Hematopoietic multipotent progenitor cell (in vitro differentiated cells): Measurements from ENCODE around the gene SLC27A3. TPM values are rescaled to one million over a fixed set of nuclear protein-coding genes. Genes with fewer than 3 reads are reported as not detected.

Experiments used
- DNase-seq, 3 donors: peaks; one replicate each; pipeline ENCODE4 v3.0.0-alpha.2; 2011 to 2015; ENCODE audit warnings: low read depth in 2 of 3, low spot score in 2 of 3
- total RNA-seq: library from RNA; depleted of rRNA; stranded (reverse); fragments of >200 nt; gene quantifications from one replicate; pipeline ENCODE4 v1.2.3, GENCODE V29; 2012

Gene SLC27A3
- total RNA-seq, 1 donor: 12.7 TPM

DNA sequence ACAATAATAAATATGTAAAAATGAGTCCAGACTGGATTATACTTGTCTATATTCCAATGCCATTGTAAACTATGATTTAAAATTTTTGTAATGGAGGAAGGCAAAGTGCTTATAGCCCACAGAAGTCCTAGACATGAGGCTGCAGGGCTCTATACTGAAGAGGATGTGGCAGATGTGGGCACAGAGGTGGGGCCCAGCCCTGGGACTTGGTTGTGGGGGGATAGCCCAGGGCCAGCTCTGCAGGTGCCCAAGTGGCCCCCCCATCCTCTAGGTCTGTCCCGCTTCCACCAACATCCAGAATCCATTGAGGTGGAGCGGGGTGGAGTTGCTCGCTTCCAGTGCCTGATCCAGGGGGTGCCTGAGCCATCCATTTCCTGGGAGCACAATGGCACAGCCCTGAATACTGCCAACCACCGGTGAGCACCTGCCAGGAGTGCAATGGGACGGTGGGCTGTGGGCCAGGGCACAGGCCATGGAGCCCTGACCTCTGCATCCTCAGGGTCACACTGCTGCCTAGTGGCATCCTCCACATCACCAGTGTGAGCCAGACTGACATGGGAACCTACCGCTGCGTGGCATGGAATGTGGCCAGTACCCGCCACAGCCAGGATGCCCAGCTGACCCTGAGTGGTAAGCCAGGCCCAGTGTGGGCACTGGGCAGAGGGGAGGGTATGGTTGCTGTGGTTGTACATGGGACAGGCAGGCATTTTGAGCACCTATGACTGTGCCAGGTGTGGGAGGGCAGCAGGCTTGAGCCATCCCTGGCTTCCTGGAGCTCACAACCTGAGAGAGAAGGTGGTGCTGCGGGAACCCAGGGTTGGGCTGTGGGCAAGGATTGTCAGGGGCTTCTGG lies 21.0 kb downstream of the SLC27A3 start:
- DNase-seq: no peak

DNA sequence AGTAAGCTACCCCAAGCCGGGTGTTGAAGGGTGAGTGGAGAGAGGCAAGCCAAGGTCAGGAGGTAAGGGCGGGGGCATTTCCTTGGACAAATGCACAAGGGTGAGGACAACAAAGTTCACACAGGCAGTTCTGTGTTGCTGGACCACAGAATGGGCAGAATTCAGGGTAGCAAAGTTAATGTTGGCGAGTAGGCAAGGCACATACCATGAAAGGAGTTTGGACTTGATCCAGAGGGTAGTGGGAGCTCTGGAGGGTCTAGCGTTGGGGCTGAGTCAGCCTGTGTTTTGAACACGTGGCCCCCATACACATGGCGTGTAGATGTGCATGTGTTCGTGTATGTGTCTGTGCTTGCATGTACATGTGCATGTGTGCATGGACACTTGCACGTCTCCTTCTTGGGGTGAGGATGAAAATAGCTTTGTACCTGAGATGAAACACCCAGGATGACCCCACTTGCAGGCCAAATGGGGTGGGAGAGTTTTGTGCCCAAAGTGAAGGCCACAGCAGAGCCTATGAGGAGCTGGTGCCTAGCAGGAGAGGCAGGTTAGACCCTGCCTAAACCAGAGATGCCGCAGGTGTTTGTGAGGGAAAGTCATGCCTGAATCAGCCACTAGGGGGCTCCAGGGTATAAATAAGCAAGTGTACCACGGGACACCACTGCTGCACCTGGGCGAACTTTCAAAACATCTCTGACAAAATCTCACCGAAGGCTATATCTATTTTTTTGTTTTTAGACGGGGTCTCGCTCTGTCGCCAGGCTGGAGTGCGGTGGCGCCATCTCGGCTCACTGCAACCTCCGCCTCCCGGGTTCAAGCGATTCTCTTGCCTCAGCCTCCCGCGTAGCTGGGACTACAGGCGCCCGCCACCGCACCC lies 21.8 kb downstream of the SLC27A3 start:
- peak; percentile 67 to 81 (median 72) for DNase-seq

DNA sequence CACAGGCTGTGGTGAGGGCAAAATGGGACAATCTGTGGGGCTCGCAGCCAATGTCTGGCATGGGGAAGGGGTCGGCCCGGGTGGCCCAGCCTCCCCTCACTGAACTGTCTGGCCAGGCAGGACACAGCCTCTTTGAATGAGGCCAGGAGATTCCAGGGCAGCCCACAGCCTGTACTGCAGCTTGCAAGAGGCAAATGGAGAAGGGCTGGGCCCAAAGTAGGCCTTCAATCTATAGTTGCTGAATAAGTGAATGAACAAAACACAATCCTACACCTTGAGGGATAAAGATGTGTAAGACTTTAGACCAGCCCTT lies 23.2 kb downstream of the SLC27A3 start:
- DNase-seq: no peak

DNA sequence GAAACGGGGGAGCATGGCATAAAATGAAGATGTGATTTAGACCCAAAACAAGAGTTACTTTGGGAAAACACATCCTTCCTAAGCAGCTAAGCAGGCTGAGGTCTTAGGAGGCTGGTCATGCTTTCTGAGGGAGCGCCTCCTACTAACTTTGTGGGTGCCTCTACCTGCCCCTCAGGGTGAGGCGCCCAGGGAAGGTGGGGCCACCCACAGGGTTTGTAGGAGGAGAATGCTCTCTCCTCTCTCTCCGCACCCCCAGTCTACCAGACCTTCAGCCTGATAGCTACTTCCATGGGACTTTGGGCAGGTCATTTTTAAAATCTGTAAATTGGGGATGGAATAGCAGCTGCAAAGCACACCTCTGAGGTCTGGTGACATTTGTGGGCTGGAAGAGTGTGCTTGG lies 23.8 kb downstream of the SLC27A3 start:
- DNase-seq: no peak

DNA sequence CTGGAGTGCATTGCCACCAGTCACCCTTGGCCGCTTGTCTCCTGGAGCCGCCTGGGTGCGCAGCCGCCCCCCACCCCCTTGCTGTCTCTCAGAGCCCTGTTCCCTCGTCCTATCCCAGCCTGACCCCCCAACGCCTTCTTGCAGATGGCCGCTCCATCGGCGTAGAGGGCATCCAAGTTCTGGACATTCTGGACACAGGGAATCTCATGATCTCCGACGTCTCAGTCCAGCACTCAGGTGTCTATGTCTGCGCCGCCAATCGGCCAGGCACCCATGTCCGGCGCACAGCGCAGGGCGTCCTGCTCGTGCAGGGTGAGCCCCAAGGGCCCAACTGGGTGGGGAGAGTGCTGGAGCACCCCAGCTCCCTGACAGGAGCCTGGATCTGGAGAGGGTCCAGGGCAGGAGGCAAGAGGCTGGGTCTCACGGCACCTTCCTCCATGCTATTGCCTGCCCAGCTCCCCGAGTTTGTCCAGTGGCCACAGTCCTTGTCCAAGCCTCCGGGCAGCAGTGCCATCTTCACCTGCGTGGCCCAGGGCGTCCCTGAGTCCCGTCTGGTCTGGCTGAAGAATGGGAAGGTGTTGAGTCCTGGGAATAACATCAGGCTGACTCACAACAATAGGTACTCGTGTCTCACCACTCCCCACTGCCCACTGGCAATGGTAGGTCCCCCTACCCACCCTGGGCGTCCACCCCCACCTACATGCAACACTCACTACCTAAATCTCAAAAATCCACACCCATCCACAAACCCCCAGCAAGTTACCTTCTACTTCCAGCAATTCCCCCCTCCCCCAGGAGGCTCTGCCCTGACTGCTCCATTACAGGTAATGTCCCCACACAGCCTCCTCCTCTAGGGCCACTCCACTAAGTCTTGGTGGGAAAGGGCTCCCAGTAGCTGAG lies 24.6 kb downstream of the SLC27A3 start:
- no peak for DNase-seq

DNA sequence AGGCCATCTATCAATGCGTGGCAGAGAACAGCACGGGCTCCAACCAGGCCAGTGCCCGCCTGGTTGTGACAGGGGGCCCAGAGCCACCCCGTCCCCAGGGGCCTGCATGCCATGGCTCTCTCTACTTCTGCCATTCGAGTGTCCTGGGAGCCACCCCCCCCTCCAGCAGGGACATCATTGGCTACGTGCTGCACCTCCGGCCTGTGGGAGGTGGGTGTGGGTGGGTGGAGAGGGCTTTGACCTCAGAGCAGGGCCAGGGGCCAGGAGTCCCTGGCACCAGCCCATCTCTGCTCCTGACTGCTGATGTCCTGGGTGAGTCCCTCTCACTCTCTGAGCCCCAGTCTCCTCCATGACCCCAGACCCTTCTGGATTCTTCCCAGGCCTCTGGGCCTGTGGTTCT lies 25.3 kb downstream of the SLC27A3 start:
- DNase-seq: no peak

DNA sequence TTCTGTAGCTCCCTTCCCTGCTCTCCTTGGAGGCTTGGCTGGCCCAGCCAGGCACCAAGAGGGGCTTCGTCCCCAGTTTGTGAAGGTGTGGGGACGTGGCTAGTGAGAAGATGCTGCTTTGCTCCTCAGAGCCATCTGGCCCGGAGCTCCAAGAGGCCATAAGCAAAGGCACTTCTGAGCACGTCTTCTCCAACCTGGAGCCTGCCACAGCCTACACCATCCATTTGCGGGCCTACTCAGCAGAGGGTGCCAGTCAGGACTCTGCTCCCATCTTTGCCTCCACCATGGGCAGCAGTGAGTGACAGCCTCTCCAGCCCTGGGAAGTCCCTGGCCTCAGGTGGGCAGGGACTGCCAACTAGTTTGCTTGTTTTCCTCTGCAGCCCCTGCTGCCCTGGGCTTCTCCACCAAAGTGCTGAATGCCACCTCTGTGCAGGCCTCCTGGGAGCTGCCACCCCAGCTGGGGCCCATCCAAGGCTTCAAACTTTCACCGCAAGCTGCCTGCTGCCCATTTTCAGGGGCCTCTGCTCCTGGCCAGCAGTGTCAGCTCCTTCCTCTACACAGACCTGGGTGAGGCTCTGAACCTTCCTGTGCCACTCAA lies 25.9 kb downstream of the SLC27A3 start:
- DNase-seq: no peak

DNA sequence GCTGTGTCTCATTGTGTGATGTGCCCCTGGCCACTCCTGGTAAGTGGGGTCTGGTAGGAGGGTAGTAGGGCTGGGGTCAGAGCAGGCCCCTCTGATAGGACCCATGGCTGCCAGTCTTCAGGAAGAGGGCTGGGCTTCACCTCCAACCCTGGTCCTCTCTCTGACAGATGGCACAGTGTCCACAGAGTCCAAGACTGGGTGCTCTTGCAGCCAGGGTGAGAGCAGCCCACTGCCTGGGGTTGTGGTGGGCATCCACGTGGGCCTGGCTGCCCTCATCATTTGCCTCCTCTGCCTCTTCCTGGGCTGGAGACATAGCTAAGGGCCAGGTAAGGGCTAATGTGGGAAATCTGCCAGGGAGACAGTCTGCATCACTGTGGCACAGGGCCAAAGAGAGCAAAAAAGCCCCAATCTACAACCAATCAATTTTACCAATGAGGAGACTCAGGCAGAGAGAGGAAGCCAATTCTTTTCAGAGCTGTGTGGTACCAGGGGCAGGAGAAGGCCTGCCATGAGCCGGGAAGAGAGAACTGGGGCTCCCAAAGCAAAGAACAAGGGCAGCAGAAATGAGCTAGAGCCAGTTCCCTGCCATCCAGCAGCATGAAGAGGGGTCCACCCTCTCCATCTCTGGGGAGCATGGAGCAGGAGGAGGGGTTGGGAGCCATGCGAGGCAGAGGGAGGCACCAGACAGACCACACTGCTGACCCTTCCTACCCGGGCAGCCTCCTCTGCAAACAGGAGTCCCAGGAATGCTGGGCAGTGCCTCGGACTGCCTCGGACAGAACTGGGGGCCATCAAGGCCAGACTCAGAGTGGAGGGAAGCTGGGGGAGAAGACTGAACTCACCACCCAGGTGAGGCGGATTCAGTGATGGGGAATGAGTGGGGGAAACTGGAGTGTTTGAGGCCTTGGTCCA lies 26.8 kb downstream of the SLC27A3 start:
- DNase-seq: no peak

DNA sequence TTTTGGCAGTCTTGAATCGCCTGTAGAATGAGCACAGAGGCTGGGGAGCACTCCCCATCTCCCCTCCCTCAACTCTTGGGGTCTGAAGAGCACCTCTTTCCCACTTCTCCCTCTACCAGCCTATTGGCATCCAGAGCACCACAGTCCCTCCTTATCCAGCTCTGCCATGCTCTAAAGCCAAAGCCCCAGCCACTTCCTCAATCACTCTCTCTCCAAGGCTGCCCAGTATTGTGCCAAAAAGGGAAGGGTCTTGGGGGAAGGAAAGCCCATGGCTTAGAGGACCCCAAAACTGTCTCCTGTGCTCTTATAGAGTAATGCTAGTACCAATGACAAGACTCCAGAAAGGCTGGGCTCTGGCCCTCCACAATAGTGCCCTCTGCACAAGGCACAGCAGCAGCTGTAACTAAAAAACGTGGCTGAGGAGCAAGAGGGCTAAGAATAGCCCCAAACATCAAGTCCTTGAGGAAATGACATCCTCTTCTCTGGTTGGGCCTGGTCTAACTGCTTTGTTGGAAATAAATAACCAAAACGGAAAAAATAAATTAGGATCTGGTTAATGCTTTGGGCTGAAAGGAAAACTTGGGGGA lies 28.4 kb downstream of the SLC27A3 start:
- no peak for DNase-seq

DNA sequence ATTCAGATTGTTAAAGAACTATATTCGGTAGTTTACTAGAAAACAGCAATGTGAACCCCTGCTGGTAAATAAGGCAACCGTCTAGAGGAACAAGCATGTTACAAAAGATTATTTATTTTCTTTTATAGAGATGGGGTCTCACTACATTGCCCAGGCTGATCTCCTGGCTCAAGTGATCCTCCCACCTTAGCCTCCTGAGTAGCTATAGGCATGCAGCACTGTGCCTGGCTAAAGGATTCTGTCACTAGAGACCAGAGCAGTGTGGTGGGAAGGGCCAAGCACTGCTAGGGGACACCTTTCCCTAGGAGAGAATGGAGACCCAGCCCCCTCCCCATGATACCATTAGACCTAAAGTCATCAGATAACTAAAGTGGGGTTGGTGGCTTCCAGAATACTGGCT lies 28.9 kb downstream of the SLC27A3 start:
- no peak for DNase-seq

DNA sequence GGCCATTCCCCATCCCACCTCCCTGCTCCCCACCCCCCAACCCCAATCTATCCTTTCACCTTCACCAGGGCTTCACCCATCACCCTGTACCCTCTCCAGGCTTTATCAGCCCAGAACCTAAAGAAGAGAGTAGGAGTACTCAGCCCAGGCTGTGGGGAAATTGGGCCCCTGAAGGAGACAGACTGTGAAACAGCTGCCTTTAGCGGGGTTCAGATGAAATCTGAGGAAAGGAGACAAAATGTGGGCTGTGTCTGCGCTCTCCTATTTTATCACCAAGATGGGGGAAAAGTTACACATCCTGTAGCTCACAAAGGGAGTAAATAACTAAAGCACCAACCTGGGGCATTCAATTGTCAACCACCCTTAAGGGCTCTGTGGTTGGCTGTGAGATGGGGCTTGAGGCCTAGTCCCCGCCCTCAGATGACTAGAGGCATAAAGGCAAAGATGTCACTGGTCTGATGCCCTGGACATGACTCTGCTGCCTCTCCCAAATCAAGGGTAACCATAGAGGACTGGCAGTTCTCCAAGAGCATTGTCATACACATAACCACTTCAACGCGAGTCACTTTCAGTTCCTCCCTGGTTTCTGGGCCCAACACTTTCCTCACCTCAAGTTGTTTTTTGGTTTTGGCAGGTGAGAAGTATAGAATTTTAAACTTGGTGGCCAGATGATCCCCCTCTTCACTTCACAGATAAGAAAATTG lies 30.0 kb downstream of the SLC27A3 start:
- DNase-seq: peak in 2 of 3 donors; percentile 88 to 96

DNA sequence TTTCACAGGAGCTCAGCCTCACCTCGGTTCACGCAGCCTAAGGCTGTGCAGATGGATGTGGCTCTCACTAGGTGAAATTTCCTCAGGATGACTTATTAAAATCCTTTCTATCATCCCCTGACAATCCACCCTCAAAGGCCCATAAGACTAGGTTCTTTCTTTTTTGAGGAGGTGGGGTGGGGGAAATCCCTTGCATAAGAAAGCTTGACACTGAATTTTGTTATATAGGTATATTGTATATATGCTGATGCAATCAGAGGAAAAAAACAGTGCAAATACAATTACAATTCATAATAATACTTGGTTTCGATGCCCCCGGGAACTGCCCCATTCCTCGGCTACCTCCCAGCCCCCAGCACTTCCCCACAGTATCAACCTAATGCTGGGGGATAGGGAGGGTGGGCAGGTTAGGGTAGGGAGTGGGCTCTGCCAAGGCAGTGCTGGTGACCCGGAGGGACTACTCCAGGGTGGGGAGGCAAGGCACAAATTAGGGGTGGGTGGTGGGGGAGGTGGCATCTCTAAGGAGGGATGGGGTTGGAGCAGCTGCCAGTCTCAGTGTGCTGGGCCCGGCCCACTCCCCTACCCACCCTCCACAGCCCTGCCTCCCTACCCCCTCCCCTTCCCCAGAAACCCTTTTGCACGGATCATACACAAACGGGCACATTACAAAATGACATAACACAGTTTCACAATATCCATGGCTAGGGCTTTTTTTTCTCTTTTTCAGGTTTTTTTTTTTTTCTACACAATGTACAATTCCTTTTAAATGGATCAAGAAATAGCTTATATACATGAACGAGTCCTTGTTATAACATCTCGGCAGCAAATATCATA lies 30.9 kb downstream of the SLC27A3 start:
- no peak for DNase-seq

DNA sequence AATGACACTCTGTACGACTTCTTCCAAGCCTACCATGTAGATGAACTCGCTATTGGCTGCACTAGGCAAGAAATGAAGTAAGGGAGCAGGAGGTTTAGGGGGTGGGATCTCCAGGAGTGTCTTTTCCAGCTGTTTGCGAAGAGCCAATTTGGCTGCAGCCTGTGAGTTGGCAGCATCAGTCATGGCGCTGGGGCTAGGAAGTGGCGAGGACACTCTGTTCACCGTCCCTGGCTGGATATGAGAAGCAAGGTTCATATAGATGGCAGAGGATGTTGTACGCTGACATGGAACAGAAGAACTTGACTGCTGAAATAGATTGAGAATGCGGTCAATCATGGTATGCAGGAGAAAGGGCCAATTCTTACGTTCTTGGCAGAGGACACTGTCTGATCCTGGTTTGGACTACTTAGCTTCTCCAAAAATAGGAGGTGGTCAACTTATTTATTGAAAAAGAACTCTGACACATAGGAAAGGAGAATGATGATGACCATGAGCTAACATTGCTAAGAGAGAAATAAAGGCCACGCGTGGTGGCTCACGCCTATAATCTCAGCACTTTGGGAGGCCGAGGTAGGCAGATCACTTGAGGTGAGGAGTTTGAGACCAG lies 41.2 kb downstream of the SLC27A3 start:
- DNase-seq: no peak

DNA sequence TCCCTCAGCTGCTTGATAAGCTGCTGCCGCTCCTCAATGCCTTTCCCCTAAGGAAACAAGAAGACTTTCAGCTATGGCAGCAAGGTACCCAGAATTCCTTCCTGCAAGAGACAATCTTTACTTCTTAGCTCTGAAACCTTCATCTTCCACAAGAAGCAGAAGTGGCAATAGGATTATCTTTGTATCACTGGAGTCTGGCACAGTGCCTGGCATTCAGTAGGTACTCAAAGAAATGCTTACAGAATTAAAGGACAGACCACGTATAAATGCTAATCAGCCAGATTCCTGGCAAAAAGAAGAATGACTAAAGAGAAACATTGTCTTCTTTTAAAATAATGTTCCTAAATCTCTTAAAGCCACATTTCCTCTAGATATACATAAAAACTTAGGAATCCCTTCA lies 43.7 kb downstream of the SLC27A3 start:
- DNase-seq: no peak

DNA sequence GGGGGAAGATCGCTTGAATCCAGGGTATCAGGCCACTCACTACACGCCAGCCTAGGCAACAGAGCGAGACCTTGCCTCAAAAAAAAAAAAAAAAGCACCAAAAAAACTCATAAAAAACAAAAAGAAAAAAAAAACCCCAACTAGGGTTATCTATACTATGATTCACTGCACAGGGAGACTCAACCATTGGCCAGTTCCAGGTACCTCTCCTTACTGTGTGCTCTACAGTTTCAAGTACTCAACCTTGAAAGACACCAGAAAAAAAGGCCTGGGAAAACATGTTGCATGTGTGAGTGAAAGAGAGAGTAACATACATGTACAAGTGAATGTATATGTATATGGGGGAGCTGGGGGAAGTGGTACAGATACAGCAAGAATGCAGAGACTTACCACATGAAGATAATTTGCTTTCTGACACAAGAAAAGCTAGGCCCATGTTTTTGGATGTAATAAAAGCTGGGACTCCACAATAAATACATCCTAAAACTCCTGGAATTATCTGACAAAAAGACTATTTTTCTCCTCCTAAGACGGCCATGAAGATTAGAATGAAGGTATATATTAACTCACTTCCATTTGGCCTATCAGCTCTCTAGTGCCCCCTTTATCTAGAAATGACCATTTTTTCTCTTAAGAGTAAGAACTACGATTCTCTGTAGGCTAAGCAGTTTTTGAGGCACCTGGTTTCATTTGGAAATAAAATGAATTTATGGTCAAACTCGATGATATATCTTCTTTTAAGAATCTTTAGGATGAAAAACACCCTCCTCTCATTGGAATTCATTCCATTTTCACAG lies 52.2 kb downstream of the SLC27A3 start:
- DNase-seq: no peak
